ENCODE data around the gene CDKN3. TPM values are rescaled to one million over a fixed set of nuclear protein-coding genes. Genes with fewer than 3 reads are reported as not detected.

Gene CDKN3
- total RNA-seq, 2 donors from 2014 or later = 3.5 to 13.5 TPM

DNA sequence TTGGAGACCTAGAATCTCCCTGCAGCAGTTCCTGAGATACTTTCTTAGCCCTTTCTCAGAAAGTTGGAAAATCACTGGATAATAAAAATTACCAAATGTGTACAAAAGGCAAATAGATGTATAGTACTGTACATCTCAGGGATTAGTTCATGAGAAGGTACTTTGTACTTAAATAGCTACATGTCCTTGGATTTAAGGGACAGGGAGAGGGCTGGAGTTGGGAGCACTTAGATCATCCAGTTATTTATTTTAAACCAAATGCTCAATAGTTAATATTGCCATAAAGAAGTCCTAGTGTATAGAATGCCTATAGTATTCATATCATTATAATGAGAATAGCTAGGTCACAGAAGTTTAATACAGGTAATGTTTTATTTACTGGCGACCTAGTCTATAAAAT, 13.4 kb downstream of the CDKN3 start:
- Histone ChIP-seq H3K9me3 (no peaks in the 10 kb centered on the region), H3K4me1 (ENCODE audit: control insufficient read depth in 1 of 2, low read depth in 2 of 2) (no peaks in the 10 kb centered on the region), H3K27me3 (replicated peaks; ENCODE audit: insufficient read depth) (no peaks in the 10 kb centered on the region), H3K27ac (no peak overlapping the region), H3K36me3 (no peaks in the 10 kb centered on the region), H3K4me3 (no peak overlapping the region)
- no peak for ATAC-seq (ENCODE audit: insufficient number of reproducible peaks, low FRiP score, low read depth)
- TF ChIP-seq, protein P1, sequence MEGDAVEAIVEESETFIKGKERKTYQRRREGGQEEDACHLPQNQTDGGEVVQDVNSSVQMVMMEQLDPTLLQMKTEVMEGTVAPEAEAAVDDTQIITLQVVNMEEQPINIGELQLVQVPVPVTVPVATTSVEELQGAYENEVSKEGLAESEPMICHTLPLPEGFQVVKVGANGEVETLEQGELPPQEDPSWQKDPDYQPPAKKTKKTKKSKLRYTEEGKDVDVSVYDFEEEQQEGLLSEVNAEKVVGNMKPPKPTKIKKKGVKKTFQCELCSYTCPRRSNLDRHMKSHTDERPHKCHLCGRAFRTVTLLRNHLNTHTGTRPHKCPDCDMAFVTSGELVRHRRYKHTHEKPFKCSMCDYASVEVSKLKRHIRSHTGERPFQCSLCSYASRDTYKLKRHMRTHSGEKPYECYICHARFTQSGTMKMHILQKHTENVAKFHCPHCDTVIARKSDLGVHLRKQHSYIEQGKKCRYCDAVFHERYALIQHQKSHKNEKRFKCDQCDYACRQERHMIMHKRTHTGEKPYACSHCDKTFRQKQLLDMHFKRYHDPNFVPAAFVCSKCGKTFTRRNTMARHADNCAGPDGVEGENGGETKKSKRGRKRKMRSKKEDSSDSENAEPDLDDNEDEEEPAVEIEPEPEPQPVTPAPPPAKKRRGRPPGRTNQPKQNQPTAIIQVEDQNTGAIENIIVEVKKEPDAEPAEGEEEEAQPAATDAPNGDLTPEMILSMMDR (IDR thresholded peaks at IDR 0.05) = no peak
- no peak for DNase-seq (ENCODE audit: low spot score)

GRCh38 chr14:54411371-54411770, 14.6 kb downstream of the CDKN3 start:
- H3K27me3 ChIP-seq (replicated peaks; ENCODE audit: insufficient read depth) = no peaks in the 10 kb centered on the region
- ATAC-seq (ENCODE audit: insufficient number of reproducible peaks, low FRiP score, low read depth) (no peak), DNase-seq (ENCODE audit: low spot score) (no peak)
- no peaks in the 10 kb centered on the region for H3K9me3 ChIP-seq
- no peak overlapping the region for H3K4me3 ChIP-seq
- no peaks in the 10 kb centered on the region for H3K36me3 ChIP-seq
- H3K4me1 ChIP-seq (ENCODE audit: control insufficient read depth in 1 of 2, low read depth in 2 of 2) = no peaks in the 10 kb centered on the region
- TF ChIP-seq, protein P1 (IDR thresholded peaks at IDR 0.05) = no peak
- H3K27ac ChIP-seq = no peak overlapping the region

DNA sequence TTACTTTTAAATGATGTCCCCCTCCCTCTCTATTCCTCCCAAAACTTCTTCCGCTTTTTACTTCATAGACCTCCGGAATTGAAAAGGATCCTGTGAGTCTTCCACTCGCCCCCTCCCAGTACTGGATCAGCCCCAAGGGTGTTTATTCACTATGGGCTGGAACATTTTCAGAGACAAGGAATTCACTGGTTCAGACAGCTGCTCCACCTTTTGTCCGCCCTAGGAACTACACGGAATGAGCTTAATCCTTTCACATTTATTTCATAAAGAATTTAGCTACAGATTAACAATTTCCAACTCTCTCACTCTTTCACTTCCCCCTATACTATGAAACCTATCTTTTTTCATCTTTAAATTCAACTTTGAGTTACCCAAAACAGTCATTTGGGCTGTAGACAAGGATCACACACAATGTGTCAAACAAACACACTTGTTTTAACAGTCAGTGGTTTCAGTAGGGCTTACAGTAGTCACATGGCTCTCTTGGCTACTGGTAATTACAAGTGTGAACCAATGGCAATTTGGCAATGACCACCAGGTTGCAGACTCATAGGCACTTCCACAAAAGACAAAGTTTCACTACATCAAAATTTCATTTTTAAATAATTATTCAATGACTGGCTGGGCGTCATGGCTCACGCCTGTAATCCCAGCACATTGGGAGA, 23.8 kb downstream of the CDKN3 start:
- Histone ChIP-seq H3K27ac (no peak overlapping the region), H3K36me3 (peaks cover 3% of the 10 kb centered on the region), H3K4me3 (no peak overlapping the region), H3K9me3 (no peaks in the 10 kb centered on the region), H3K4me1 (ENCODE audit: control insufficient read depth in 1 of 2, low read depth in 2 of 2) (no peaks in the 10 kb centered on the region), H3K27me3 (replicated peaks; ENCODE audit: insufficient read depth) (no peaks in the 10 kb centered on the region)
- TF ChIP-seq, protein P1 (IDR thresholded peaks at IDR 0.05) = peak; percentile 50
- DNase-seq (ENCODE audit: low spot score) = no peak
- ATAC-seq (ENCODE audit: insufficient number of reproducible peaks, low FRiP score, low read depth) = peak; percentile 43

DNA sequence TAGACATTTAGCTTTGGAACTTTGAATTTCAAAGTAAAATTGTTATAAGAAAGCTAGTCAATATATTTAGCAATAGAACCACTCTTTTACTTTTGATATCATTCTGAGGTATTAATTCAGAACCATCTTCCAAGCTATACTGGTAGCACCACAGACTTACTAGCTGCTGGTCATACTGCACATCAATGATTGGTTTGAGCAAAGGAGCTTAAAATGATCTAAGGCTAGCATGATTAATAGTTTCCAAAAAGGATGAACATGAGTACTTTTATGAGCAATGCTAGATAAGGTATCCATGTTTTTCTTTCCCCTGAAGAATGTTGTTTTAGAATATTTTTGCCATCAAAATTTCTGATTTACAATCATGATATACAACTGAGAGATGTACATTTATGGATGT, 27.2 kb downstream of the CDKN3 start:
- H3K27me3 ChIP-seq (replicated peaks; ENCODE audit: insufficient read depth) = no peaks in the 10 kb centered on the region
- H3K4me1 ChIP-seq (ENCODE audit: control insufficient read depth in 1 of 2, low read depth in 2 of 2) = no peaks in the 10 kb centered on the region
- TF ChIP-seq, protein P1 (IDR thresholded peaks at IDR 0.05) = no peak
- no peak for ATAC-seq (ENCODE audit: insufficient number of reproducible peaks, low FRiP score, low read depth)
- no peaks in the 10 kb centered on the region for H3K9me3 ChIP-seq
- no peak overlapping the region for H3K27ac ChIP-seq
- no peak overlapping the region for H3K4me3 ChIP-seq
- DNase-seq (ENCODE audit: low spot score) = no peak
- peaks cover 8% of the 10 kb centered on the region for H3K36me3 ChIP-seq

- DNase-seq (ENCODE audit: low spot score) (no peak), ATAC-seq (ENCODE audit: insufficient number of reproducible peaks, low FRiP score, low read depth) (peak; percentile 28)
- TF ChIP-seq, protein P1 (IDR thresholded peaks at IDR 0.05) = no peak
- no peaks in the 10 kb centered on the region for H3K4me1 ChIP-seq (ENCODE audit: control insufficient read depth in 1 of 2, low read depth in 2 of 2)
- no peaks in the 10 kb centered on the region for H3K27me3 ChIP-seq (replicated peaks; ENCODE audit: insufficient read depth)
- H3K4me3 ChIP-seq = no peak overlapping the region
- H3K27ac ChIP-seq = no peak overlapping the region
- H3K9me3 ChIP-seq = no peaks in the 10 kb centered on the region
- H3K36me3 ChIP-seq = peaks cover 13% of the 10 kb centered on the region
Observed at GRCh38 chr14:54424479-54424901, 27.7 kb downstream of the CDKN3 start.
